Ecto neural progenitor cell (in vitro differentiated cells): ENCODE measurements around the gene TMEM130.

ENCODE experiments used
- DNase-seq: peaks from one replicate; pipeline ENCODE4 v3.0.0-alpha.2; 2018; ENCODE audit warnings: low spot score

The TMEM130 gene

DNA sequence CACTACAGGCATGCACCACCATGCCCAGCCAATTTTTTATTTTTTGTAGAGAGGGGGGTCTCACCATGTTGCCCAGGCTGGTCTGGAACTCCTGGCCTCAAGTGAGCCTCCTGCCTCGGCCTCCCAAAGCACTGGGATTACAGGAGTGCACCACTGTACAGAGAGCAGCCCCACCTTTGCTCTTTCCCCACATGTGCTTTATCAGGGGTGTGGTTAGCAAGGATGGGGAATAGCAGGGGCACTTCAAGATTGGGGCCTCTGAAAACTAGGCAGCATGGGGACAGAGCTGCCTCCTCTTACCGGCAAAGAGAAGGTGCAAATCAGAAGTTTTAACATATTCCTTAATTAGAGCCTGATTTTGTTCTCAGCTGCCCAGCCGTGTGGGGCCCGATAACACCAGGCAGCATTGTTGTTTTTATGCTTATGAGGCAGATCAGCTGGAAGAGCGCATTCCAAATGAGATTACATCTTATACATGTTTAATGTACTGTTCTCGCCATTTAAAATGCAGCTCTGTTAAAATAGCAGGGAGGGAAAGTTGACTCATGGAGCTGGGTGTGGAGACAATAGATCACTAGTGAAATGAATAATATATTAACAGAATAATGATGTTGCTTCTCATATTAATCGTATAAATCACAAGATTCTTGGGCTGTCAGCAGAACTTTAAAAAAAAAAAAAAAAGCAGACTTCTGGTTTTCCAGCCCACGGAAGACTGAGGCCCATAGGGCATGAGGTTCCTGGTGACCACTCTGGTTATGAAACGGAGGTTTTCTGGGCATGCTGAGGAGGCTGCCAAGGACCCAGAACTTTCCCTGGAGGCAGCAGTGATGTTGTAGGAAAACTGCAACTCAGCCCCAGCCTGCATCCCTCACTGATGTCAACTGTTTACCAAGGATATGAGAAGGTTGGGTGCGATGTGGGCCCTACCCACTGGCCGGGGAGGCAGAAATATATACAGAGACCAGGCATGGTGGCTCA, 62.5 kb downstream of the TMEM130 start:
- no peak for DNase-seq

DNA sequence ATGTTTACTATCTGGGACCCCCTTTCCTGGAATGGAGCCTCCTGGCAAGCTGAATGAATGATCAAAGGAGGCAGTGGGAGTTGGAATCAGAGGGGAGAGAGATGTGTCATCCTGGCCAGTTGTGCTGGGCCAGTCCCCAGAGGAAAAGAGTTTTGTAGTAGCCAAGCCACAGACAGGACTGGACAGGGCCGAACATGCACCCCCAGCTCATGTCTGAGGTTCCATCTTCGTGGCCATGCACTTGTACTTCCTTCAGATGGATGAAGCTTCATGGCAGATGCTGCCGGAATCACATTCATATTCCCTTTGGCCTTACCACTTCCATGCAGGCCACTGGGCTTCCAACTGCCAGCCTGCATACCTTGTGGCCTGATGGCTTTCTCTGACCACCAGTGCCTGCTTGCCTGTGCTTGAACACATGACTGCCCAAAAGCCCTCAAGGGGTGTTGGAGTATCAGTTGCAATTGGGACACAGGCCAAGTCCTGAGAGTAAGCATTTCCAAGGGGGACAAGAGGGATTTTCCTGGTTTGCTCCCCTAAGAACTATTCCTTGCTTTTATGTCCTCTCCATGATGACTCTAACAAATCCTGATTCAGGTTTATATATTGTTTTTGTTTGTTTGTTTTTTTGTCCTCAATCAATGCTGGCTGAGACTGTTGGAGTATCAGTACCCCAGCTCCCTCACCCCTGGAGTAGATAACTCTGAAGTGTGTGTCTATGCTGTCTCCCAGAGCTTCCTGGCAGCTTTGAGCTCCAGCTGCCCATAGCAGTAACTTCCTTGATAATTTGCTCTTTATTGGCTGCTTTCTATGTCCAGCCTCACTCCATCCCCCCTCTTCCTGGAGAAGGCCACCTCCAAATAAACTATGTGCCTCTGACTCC, 63.6 kb downstream of the TMEM130 start:
- no peak for DNase-seq

GRCh38 chr7:98802781-98803110, 67.1 kb downstream of the TMEM130 start:
- no peak for DNase-seq

GRCh38 chr7:98802088-98802780, 67.6 kb downstream of the TMEM130 start:
- DNase-seq = peak; percentile 82

- DNase-seq = no peak
Measured at GRCh38 chr7:98800996-98801395, 68.8 kb downstream of the TMEM130 start.

DNA sequence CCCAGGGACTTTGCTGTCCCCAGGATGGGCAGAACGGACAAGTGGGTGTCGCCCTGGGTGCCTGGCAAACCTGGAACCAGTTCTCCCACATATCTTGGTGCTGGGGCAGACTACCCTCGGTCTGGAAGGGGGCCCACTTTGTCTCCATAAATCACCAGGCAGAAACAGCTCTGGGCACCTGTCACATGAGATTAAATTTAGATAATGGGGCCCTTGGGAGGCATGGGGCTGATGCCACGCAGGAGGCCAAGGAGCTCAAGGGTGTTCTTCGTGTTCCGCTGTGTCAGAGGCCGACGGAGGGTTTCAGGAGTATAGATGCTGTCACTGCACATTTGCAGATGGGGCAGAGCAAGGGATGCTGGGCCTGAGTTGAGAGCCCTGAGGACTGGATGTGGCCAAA, 72.7 kb downstream of the TMEM130 start:
- DNase-seq = no peak
